ENCODE results near the gene CCDC116.
"Not testable (repeated sequence)": the region's sequence is repeated elsewhere in the genome, so short reads cannot be mapped to it uniquely, and the experiment has no call there.

Gene CCDC116

DNA sequence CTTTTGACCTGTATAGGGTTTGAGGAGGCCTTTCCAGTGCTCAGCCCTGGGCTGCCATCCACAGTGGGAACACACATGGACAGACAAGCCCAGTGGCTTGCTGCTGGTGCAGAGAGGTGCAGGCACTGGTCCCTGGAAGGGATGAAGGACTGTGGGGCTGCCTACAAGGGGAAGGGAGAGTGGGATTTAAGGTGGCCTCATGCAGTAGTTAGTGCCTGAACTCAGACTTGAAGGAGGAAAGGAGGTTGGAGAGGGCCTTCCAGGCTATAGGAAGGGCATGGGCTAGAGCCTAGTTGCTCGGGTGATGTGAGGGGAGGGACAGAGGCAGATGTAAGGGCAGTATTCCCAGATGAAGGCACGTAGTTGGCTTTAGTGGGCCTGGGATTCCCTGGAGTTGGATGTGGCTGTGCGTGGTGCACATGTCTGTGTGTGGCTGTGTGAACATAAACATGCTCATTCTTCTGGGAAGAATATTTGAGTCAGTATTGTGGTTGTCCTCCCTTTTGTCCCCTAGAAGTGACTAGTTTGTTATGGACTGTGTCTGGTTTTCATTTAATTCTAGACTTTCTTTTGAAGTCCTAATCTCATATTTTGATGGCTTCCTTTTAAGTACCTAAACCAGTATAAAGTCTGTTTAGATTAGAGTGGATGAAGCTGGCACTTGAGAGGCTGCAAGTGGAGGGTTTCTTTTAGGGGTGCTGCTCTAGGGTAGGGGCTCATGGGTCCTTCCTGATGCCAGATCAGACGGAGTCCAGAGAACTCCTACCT, 21.2 kb upstream of the CCDC116 start:
- no peak for DNase-seq

DNA sequence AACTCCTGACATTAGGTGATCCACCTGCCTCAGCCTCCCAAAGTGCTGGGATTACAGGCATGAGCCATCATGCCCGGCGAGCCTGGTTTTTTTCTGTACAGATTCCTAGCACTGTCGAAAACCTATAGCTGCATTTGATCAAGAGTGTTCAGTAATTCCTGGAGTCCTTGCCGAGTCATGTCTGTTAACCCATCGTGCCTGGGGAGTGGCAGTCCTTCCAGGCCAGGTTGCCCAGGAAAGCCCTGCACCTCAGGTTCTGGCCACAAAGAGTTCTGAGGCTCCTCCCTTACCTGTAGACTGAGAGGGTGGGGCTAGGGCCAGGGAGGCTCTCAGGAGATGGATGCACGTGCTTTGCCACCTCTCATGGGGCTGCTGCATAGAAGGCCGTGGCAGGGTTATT, 19.7 kb upstream of the CCDC116 start:
- DNase-seq, result no peak

DNA sequence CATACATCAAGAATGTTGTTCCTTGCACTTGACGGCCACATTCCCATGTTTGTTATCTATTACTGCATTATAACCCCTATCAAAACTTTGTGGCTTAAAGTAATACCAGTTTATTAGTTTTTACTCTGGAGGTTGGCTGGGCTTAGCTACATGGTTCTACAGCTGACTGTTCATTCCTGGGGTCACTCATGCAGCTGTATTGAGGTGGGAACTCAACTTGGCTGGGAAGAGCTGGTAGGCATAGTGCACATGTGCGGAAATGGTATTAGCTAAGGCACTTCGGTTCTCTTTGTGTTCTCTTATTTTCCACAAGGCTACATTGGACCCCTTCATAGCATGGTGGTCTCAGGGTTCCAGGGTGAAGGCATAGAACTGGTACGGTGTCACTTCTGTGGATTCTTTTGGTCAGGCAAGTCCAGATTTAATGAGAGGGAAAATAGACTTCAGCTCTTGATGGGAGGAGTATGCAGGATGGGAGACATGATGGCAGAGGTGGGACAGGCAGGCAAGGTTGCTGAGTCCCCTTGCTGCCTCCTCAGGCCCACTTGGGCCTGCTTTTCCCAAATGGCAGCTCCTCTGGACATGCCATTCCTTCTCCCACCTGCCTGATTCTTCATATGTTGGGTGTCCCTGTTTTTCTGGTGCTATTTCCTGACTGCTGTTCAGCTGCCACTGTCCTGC, 18.9 kb upstream of the CCDC116 start:
- DNase-seq, result no peak

DNA sequence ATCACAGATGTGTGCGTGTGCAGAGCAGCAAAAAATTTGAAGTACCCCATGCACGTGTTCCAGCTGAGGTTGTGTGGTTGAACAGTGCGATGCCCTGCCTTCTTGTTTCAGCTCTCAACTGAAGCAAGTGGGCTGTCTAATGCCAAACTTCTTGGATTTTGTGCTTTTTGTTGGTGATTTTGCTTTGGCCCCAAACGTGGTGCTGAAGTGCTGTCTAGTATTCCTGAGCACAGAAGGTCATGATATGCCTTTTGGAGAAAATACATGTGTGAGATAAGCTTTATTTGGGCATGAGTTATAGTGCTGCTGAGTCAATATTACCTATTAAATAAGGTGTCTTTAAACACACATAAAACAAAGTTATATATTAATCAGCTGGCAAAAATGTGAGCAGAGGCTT, 16.8 kb upstream of the CCDC116 start:
- no peak for DNase-seq

DNA sequence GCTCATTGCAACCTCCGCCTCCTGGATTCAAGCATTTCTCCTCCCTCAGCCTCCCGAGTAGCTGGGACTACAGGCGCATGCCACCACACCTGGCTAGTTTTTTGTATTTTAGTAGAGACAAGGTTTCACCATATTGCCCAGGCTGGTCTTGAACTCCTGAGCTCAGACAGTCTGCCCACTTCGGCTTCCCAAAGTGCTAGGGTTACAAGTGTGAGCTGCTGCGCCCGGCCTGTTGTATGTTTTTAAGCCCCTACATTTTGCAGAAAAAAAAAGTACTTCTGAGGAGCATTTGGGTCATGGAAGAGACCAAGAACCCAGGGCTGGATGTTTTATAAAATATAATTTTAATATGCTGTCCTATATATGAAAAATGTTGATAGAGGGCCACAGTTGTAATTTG, 15.2 kb upstream of the CCDC116 start:
- not testable (repeated sequence) for DNase-seq

DNA sequence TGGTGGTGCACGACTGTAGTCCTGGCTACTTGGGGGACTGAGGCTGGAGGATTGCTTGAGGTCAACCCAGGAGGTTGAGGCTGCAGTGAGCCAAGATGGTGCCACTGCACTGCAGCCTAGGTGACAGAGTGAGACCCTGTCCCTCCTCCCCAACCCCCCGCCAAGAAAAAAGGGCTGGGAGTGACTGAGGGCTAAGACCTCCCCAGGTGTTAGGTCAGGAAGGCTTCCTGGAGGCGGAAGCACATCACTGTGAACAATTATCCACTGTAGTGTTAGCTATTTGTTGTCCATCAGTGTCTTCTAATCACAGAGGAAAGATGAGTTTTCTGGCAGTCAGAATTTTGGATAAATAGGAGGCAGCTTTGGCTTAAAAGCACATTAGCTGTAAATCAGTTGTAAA, 11.5 kb upstream of the CCDC116 start:
- DNase-seq, result no peak

DNA sequence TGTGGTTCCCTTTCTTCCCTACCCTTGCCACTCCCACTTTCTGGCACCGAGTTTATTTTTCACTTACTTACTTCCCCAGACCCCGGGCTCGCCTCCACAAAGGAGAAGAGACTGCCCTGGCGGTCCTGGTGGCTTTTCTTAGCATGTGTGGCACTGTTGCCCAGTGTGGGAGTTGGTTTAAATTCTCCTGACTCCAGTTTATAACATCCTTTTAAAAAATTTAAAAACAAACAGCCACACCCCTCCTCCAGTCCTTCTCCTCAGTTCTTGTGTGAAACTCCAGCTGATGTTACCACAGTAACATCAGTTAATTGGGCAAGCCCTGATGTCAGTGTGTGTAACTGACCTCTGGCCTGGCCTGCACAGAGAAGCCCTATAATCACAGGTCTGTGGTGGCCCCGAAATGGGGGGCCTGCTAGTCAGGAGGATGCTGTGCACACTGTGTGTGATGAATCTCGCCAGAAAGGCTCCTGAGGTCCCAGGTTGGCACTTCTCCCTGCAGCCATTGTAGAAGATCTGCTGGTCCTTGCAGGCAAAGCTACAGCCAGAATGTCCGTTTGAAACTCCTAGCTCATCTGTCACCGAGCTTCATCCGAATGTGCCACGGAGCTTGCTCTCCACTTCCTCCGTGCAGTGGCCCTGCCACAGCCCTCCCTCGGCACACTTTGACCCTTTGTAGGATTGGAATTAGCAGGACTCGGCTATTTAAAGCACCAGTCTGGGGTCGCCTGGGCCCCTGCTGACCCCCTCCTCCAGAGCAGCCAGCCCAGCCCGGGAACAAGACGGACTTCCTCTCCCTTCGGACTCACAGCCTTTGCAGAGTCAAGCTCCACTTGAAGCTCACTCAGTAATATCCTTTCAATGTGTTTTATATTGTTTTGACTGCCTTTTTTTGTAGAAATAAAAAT, 10.3 kb upstream of the CCDC116 start:
- no peak for DNase-seq

DNA sequence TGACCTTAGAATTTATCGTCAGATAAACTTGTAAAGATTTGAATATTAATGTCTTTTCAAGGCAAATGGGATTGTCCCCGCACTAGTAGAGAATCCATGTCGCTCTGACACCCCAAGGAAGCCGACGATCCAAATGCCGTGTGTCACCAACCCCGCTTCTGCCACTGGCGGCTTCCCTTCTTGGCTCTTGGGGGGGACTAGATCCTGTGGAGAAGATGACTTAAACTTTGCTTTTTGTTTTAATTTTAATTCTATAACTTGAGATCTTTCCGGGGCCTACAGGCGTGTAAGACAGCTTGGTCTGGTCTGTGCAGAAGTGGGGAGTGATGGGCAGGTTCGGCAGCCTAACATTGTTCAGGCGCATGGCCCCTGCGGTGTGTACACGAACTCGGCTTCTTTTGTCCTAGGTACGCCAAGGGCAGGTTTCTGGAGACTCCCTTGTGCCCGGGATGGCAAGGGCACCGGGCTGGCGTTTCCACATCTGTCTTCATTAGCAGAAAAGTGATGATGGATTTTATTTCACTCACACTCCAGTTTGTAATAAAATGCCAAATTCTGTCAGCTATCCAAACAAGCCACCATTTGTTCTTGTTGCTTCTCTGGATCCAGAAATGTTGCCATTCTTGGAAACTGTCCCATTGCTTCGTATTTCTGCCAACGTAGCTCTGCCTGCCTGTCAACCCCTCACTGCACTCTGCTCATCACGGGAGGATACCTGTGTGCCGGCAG, 9.5 kb upstream of the CCDC116 start:
- no peak for DNase-seq

DNA sequence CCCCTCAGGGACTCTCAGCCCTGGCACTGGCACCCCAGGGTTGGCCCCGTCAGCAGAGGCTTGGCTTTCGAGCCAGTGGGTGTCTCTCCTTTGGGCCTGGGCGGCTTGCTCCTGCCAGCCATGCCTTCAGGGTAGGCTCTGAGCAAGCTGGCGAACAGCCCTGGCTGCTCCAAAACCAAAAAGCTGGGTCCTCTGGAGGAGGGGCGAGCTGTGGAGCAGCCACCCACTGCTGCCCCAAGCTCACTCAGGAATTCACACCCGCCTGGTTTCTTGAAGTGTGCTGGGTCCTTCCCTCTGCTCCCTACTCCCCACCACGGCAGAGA, 9.0 kb upstream of the CCDC116 start:
- no peak for DNase-seq

DNA sequence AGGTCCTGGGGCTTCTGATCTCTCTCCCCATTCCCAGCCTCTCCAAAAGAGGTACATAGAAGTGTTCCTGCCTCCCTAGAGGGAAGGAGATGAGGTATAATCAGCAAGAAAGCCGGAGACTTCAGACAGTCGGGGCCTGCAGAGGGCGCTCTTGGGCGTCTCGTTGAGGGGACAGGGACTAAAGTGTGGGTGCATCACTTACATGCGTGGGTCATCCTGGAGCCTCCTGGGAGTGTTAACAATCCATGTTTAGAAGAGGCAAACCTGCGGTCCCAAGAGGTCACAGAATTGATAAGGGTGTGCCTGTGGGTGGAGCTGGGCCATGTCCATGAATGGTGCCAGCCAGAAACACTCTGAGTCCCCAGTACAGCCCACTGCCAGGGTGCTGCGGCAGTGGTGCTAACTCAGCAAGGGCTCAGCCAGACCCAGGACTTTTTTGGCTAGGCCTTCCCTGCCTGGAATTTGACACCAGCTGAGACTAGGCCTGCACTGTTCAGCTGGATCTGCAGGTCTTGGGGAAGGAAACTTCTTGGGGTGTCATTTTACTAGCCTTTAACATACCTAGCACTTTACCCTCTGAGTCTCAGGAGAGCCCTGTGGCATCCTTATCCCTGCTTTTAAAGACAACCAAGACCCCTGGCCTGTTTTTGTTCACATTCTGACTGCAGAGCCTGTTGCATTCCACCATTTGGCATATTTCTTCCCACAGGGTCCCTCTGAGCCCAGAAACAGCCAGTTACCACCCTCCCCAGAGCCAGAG, 8.3 kb upstream of the CCDC116 start:
- DNase-seq, result peak; percentile 51

DNA sequence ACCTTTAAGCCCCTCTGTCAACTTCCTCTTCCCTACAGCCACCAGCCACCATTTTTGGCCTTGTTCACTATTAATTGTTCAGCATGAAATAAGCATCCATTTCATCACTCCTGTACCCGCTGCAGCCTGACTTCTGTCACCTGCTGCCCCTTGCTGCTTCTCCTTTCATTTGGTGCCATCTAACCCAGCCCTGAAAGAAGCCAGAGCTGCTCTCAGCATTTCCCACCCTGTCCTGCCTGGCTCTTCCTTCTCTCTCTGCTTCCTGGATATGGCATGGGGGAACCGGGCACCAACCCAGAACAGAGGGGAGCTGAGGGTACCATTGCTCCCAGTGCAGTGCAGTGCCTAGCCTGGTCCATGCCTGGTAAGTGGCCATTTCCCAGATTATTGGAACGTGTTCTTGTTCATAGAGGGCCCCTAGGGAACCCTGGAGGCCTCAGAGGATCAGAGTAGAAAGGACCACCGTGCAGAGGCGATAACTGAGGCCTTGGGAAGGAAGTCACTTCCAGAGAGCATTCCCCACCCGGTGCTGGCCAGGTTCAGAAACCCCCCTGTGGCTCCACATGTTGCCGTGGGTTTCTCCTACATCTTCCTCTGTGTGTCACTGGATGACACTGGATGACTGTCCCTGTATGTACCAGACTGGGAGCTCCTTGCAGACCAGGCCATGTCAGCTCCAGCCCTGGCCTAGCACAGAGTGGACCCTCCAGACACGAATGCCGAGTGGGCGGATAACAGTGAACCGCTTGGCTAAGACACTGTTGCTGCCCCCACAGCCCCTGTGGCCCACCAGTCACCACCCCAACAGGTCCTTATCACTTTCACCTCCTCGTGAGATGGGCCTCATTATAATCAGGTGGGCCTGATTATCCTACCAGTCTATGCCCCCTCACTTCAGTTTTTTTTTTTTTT, 7.4 kb upstream of the CCDC116 start:
- no peak for DNase-seq

DNA sequence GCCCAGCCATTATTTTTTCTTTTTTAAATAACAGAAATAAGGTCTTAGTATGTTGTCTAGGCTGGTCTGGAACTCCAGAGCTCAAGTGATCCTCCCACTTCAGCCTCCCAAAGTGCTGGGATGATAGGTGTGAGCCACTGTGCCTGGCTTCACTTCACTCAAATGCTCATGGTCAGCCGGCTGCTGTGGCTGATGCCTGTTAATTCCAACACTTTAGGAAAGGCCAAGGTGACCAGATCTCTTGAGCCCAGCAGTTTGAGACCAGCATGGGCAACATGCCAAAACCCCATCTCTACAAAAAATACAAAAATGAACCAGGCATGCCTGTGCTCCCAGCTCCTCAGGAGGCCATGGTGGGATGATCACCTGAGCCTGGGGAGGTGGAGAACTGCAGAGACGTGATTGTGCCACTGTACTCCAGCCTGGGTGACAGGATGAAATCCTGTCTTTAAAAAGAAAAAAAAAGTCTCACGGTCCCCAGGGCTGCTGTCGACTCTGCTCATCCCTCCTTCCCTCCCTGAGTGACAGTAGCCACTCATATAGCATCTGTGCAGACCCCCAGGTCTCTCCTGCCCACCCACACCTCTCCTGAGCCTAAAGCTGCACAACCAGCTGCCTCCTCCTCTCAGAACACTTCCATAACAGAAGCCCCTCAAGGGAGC, 6.4 kb upstream of the CCDC116 start:
- no peak for DNase-seq

DNA sequence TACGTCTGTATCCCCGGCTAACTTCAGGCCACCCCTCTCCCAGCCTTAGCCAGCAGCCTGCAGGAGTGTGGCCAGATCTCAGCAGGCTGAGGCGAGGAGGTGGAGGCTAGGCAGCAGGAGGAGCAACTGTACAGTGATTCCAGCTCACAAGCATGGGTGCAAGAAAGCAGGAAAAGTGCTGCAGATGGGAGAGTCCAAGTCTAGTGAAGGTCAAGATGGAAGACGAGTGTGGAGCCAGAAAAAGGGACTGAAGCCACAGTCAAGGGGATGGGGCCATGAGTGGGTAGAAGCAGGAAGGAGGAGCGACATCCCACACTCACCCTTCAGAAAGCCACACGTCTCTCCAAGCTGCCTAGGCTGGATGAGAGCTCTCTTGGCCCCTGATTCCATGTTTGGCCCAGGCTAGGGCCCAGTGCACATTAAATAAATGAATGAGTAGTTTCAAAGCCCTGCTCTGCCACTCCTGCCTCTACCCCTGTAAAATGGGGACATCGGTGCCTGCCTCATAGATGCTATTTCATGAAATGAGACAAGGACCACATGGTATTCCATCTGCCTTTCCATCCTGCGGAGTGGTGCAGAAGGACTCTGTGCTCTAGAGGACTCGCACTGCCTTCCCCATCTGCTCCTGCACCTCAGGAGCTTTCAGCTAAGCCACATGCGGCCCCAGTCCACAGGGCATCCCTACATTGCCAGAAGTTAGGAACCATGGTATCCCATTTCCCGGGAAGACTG, 5.7 kb upstream of the CCDC116 start:
- DNase-seq, result no peak

DNA sequence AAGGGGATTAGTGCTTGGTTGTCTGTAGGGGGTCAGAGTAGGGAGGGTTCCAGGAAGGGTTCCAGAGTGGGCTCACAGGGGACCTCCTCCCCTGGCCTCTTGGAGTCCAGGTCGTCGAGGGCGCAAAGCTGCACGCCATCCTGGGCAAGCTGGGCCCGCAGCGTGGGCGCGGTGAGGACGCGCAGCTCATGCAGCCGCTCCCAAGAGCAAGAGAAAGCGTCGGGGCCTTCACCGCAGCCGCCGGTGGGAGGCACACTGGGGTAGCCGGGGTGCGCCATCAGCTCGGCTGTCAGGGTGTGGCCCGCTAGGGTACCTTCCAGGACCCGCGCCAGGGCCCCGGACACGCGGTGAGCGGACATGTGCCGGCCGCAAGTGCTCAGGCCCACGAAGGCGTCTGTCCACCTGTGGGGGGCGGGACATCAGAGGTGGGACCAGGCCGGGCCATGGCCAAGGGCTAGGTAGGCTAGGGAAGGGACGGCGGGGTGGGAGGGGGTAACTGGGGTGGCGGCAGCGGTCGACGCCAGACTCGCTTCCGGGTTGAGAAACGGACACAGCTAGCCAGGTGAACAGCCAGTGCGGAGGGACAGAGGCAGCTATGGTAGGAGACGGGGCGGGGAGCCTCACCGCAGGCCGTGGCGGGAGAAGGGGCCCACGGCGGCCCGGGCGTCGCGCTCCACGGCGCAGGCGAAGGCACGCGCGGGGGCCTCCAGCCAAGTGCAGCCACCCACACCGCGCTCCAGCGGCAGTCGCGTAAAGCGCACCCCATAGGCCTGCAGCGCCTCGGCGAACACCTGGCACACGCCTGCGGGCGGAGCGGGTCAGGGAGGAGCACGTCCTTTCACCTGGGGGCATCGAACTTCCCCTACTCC, 3.9 kb upstream of the CCDC116 start:
- no peak for DNase-seq

DNA sequence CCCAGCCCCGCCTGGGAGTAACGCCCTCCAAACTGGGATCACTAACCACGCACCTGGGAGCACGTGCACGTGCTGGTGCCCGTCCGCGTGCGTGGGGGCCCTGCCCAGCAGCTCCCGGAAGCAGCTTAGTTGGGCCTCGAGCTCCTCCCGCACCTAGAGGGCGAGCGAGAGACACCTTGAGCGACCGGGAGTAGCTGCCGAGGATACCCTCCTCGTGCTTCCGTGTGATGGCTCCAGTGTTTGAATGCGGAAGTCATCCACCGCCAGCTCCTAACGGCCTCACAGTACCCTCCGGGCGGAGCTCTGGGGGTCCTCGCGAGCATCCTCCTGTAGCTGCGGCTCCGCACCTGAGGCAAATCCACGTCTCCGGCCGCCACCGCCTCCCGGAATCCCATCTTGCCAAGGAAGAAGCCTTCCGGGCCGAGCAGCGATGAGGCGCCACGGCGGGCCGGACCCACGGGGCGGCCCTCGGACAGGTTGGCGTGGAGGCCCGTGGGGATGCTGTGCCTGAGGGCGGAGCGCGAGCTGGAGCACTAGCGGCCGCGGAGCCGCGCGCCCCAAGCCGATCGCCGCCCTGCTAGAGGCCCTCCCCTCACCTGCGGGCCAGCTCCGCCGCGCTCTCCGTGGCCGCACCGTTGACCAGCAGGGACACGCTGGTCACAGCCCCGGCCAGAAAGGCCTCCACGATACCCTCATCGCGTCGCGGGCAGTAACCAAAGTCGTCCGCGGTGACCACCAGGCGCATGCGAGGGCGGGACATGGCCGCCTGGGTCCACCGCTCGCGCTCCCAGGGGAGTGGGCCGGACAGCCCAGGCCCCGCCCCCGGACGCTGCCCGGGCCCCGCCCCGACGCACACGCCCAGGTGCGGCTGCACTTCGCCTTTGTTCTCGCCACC, 3.1 kb upstream of the CCDC116 start, which contains the start of gene YDJC:
TSS of gene YDJC (minus strand) at position 768 of the 895 bp plus-strand sequence. CDS start at position 760, 8 bp downstream.
- DNase-seq, result peak; percentile 97

DNA sequence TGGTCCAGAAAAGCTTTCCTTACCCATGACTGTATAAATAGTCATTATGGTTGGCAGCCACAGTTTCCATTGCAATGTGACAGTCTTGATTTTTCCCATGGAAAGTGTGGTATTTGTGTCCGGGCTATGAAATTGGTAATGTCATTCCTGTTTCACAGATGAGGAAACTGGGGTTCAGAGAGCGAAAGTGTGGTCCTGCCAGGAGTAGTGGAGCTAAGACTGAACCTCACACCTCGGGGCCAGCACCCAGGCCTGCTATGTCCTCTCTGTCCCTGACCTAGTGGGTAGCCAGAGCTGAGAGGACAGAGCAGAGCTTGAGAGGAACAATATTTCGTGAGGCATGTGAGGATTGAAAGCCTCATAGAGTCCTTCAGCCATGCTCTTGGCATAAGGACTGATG, 1.5 kb upstream of the CCDC116 start:
- DNase-seq, result no peak

DNA sequence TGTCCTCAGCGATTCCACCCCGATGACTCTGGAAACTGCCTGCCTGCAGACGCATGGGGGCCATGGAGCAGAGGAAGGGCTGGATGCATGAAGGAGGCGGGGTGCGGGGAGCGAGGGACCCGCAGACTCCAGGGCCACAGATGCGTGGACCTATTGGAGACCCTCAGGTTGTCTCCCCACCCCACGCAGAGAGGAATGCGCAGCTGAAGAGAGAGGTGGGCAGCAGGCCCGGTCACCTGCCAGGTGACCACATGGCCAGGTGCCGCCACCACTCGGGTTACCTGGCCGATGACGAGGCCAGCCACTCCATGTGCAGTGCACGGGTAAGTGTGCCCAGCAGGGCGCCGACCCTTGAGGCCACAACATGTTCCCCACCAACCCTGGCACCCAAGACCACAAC, 371 bp downstream of the CCDC116 start:
- DNase-seq, result no peak

DNA sequence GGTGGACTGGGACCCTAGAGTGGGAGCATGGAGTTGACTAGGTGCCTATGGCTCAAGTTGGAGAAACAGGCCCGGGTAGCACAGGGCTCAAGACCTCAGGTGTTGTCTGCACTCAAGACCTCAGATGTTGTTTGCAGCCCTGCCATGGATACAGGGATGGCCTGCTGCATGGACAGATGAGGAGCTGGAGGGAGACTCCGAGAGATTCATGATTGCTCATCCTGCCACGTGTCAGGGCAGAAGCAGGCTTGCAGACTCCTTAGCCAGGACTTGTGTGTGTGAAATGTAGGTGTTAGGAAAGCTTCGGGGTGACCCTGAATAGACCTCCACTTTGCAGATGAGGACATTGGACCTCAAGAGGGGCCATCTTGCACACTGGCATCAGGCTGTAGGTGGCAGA, 921 bp downstream of the CCDC116 start:
- DNase-seq, result no peak

Data from CD4-positive, alpha-beta T cell treated with Interleukin-17A for 4 hours (primary cell).